ENCODE measurements around the gene KRT75.

GRCh38 chr12:52403561-52403960, 30.6 kb downstream of the KRT75 start:
- no peak for TF ChIP-seq GATA2 (IDR thresholded peaks at IDR 0.05; ENCODE audit: low read depth, low read length)
- no peak for TF ChIP-seq GATA3 (IDR thresholded peaks at IDR 0.05; ENCODE audit: low read depth, low read length)

Measured in SH-SY5Y (cell line).